ENCODE data around the gene ZBTB39.
A peak's percentile ranks its signal among the peaks of the same experiment; 100 is the strongest.
"Not testable (repeated sequence)": the region's sequence is repeated elsewhere in the genome, so short reads cannot be mapped to it uniquely, and the experiment has no call there.

The ZBTB39 gene

DNA sequence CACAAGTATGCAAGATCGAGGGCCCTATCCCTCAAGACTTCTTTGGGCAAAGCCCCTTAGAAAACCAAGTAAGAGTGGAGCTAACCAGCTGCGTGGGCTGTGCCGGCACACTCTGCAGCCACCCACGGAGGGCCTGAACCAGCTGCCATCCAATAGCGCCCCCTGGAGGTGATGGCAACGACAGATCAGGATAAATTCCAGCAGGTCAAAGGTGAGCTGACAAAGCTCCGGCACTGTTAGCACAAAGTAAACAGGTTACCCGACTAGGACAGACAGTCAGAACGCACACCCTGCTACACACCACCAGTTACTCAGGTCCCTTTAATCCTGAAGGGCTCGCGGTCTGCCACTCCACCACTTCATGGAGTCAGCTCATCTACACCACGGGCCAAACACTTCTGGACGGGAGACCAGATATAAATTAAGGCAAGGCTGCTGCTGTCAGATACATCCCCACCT lies 4.9 kb downstream of the ZBTB39 start:
- peak in 18 of 56 donors; percentile 4 to 44 (median 14) for DNase-seq

DNA sequence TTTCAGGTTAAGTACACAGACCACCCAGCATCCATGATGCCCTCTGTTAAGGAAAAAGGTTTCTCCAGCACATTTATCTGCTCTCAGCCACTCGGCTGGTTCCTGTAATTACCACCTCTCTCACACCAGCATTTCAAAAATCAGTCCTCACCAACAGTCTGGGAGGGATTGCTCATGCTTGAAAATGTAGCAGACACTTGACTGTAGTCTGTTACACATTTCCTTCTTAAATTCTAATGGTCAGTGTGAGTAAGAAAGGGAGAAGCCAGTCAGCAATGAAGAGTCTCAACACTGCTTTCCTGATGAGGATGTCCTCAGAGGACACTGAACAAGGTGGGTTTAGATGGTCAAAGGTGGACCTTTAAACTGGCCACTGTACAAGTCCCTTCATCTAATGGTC lies 6.0 kb downstream of the ZBTB39 start:
- no peak for DNase-seq

DNA sequence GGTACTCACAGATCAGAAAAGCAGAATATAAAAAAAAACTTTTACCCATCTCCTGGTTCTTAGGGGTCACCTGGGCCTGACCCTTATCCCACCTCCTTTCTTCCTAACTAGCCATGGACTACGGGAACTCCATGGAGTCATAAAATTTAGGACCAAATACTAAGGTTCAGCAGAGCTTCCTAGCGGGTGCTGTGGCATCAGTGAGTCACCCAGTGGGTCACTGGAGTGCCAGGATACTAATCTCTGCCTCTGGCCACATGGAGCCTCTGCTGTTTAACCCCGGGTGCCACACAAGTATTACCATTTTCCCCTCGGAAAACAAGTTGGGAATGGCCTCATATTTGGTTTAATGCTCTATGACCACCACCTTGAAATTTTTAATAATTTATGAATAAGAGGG lies 6.9 kb downstream of the ZBTB39 start:
- DNase-seq: no peak

DNA sequence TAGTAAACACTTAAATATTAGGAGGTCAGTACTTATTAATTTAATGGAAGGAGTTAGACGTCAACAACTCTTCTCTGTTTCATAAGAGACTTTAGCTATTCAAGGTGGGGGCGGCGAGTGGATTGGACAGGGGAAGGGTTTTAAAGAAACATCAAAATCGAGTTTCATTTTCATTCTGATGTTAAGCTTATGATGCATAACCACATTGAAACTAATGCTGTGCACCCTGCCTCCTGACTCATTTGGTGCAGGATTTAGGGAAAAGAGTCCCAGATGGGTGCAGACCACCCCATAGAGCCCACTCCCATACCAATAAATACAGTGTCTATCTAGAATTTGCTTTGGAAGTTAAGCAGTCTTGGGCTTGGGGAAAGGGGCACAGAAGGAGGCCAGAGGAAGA lies 7.4 kb downstream of the ZBTB39 start:
- DNase-seq: no peak

DNA sequence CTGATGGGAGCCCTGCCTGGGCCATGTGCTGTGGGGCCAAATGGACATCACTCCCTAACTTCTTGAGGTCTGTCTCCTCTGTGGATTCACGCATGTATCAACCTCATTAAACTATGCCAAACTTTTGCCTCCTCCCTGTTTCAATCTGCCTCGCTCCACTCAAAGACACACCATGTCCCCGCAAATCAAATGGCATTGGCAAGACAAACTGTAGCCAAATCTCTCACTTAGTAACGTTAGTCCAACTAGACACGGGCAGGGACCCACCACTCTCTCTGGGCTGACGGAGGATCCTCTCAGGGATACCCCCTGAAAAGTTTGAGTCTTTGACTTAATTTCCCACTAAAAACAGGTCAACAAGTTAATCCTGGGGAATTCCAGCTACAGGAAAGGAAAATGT lies 8.0 kb downstream of the ZBTB39 start:
- DNase-seq: no peak

DNA sequence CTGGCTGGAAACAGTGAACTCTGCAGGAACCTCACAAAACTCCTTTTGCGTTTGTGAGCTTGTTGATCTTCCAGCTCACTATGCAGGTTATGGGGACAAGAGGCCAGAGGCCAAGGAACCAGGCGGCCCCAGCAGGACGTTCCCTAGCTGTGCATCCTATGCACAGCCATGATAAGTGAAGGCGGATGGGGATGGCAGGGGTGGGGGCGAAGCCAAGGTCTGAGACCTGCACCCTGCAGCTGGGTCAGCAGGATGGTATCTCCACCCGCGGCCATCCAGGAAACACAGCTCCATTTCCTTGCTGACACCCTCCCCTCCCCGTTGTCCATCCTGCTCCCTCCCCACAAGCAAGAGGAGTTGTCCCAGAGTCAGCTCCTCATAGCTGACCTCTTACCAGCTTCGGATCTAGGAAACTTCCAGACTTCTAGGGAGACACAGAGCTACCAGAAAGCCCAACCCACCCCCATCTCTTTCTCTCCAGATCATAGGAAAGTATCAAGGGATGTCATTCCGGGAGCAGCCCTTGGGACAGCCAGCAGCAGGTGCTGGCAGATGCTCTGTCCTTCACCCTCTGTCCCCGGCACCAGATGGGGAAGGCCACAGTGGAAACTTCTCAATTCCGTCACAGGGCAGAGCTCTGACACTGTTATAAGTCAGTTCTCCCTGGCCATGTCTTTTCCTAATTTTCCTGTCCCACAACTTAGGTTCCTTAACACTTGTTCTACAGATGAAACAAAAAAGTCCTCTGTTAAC lies 9.4 kb downstream of the ZBTB39 start:
- DNase-seq: no peak

DNA sequence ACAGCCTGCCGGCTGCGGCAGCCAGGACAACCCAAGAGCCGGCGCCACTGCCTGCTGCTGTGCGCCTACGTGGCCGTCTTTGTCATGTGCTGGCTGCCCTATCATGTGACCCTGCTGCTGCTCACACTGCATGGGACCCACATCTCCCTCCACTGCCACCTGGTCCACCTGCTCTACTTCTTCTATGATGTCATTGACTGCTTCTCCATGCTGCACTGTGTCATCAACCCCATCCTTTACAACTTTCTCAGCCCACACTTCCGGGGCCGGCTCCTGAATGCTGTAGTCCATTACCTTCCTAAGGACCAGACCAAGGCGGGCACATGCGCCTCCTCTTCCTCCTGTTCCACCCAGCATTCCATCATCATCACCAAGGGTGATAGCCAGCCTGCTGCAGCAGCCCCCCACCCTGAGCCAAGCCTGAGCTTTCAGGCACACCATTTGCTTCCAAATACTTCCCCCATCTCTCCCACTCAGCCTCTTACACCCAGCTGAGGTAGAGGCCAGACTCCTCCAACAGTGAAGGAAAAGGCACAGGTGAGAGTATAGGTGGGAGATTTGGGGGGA lies 10.3 kb downstream of the ZBTB39 start:
- DNase-seq: no peak

DNA sequence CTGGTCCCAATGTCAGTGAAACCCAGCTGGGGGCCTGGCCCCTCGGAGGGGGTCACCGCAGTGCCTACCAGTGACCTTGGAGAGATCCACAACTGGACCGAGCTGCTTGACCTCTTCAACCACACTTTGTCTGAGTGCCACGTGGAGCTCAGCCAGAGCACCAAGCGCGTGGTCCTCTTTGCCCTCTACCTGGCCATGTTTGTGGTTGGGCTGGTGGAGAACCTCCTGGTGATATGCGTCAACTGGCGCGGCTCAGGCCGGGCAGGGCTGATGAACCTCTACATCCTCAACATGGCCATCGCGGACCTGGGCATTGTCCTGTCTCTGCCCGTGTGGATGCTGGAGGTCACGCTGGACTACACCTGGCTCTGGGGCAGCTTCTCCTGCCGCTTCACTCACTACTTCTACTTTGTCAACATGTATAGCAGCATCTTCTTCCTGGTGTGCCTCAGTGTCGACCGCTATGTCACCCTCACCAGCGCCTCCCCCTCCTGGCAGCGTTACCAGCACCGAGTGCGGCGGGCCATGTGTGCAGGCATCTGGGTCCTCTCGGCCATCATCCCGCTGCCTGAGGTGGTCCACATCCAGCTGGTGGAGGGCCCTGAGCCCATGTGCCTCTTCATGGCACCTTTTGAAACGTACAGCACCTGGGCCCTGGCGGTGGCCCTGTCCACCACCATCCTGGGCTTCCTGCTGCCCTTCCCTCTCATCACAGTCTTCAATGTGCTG lies 11.0 kb downstream of the ZBTB39 start:
- no peak for DNase-seq

DNA sequence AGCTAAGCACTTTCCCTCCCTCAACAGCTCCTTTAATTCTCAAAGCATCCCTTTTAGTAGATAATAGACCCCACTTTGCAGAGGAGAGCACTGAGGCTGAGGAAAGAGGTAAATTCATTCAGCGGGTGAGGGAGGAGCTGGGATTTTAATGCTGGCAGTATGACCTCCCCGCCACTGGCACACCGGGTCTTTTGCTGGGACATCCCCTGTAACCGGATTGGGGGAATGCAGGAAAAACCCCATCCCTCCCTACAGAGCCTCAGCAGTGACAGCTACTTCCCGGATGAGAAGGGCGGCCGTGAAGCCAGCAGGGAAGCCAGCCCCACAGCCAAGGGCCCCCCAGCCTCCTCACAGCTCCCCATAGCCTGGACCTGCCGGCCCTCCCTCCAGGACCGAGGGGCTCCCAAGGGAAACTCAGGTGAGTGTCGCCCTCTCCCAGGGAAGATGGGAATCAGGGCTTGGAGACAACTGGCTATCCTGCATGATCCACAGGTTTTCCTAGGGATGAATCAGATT lies 12.1 kb downstream of the ZBTB39 start:
- no peak for DNase-seq

DNA sequence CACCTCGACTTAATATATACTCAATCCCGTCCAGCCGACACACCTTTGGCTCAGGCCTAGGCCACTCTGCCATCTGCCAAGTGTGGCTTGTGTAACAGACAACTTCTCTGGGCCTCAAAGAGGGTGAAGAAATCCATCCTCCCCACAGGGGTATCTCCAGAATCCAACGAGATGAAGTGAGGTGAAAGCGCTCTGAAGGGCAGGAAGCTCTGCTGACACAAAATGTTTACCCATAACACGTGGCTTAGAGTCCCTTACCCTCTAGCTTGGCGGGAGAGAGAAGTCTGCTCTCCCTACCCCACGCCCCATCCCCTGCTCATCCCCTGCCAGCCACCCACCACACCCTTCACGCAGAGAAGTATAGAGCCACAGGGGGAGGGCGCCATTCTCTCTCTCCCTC lies 13.0 kb downstream of the ZBTB39 start:
- no peak for DNase-seq

DNA sequence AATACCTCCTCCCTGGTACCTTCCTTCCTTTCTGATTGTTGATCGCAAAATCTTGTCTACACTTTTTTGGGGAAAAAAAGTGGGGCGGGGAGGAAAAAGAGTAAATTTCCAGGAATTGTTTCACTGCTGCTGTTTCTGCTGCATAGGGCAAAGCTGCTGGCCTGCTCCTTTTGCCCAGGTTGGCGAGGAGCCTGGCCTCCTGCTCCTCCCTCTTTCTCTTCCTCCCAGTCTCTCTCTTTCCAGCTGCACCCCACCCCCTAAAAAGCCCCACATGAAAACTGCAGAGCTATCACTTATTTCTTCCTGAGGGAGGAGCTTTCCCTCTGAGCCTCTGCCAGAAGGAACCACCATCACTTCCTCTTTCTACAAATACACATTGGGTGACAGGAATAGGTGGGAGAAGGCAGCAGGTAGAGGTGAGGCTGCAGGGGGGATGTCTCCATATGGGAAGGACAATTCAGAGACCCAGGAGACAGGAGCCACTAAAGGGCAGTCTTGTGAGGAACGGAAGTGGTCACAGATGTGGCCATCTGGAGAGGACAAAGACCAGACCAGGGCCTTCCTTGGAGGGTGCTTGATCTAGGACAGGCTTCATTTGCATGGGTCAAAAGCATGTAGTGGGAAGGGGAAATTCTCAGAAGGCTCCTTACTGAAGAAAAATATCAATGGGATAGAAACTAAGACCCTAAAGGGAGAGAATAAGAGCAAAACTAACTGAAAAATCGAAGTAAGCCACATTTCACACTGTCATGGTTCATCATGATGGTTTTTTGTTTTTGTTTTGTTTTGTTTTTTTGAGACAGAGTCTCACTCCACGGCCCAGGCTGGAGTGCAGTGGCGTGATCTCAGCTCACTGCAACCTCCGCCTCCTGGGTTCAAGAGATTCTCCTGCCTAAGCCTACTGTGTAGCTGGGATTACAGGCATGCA lies 14.8 kb downstream of the ZBTB39 start:
- DNase-seq: peak in 21 of 56 donors; percentile 4 to 46 (median 16)

DNA sequence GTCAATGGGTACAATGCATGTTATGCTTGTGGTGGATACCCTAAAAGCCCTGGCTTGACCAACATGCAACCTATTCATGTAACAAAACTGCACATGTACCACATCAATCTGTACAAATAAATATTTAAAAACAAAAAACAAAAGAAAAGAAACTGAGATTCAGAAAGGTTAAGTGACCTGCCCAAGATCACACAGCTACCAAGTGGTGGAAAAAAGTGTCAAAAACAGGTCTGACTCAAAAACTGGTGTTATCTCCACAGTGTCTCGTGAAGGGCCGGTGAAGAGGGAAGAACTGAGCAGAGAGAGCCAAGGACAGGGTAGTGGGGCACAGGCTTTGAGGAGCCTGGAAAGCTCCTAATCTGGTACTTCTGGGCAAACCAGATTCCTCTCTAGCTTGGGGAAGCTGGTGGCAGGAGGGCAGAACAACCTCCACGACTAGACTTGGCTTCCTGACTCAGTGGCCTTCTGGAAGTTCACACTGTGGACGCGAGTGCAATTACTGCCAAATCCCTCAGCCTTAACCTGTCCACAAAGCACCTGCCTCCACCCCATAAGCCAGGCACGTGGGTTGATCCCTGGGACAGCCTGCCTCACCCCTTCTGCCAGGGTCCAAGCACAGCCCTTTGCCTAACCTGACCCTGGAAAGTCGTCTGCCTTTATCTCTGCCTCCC lies 15.6 kb downstream of the ZBTB39 start:
- peak in 1 of 56 donors; percentile 3 for DNase-seq

DNA sequence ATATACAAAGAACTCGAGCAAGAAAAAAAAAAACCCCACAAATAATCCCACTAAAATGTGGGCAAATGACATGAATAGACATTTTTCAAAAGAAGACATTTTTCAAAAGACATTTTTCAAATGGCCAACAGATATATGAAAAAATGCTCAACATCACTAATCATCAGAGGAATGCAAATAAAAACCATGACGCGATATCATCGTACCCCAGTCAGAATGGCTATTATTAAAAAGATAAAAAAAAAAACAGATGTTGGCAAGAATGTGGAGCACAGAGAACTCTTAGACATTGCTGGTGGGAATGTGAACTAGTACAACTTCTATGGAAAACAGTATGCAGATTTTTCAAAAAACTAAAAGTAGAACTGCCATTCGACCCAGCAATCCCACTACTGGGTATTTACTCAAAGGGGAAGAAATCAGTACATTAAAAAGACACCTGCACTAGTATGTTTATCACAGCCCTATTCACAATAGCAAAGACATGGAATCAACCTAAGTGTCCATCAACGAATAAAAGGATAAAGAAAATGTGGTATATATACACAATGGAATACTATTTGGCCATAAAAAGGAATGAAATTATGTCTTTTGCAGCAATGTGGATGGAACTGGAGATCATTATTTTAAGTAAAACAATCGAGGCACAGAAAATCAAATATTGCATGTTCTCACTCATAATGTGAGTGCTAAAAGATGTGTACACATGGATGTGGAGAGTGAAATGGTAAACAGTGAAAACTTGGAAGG lies 16.3 kb downstream of the ZBTB39 start:
- no peak for DNase-seq

DNA sequence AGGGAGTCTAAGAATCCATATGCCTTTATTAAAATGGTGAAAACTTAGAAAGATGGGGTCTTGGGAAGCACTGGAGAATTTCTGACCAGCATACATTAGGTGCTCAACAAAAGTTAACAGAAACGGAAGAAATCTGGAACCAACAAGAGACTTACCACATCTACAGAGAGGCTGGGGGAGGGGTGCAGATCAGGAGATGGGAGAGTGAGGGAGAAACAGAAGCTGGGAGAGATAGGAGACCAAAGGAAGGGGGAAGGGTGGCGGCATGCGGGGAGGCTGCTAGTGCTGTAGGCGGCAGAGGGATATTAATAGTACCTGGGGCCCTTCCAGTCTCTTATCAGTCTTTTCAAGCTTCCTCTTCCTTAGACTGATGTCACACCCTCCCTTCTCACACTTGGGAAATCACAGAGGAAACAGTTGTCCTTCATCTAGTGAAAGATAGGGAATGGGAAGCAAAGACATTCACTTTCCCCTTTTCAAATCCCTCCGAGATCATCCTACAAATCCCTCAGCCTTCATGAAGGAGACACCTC lies 18.1 kb downstream of the ZBTB39 start:
- peak in 3 of 56 donors; percentile 15 to 30 (median 23) for DNase-seq

DNA sequence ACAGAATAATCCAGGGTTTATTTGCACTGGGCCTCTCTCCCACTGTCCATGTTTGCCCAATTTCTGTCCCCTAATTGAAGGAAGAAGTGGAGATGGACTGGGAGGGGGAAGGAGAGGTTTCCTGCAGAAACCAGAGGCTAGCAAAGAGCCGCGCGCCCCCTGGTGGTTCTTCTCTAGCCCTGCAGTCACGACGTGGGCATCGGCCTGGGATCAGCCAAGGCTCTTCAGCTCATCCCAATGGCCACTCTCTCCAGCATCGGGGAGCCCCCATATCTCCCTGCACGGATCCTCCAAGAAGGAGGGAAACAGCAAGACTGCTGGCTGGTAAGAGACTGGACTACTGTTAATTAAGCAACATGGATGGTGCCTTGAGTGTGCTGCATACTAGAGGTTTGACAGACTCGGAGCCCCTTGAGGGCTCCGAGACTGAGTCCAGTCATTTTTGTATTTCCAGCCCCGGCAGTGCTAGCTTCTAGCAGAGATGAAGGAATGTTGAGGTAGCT lies 18.7 kb downstream of the ZBTB39 start:
- DNase-seq: peak in 52 of 56 donors; percentile 7 to 86 (median 60)

DNA sequence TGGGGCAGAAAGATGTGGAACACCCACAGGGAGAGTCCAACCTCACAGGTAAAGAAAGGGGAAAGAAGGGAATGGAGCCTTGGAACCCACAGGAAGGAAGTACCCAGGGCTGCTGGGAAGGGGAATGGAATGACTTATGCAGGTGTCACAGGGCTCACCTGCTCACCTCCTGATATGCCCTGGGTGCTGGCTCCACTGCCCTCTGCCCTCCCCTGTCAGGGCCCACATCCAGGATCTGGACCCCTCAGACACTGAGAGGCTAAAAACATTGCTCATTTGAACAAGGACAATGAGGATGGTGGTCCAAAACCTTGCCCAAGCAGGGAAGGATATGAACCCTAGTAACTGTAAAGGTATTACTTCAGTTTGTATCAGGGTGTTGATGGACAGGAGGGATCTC lies 19.3 kb downstream of the ZBTB39 start:
- DNase-seq: no peak

DNA sequence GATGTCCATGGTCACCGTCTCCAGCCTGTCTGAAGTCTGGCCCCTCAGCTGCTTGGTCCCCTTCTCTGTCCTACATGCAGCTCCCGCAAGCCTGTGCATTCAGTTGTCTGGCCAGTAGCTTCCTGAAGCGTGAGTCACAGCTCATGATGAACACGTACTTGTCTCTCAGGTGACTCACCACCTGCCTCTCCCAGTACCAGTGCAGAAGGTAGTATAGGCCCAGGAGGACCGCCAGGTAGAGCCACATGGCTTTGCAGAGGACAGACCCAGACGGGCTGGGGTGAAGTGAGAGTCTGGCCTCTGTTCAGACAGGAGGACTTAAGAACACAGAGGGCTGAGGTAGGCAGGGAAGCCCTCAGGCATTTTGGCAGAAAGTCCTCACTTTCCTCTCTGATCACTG lies 20.6 kb downstream of the ZBTB39 start:
- DNase-seq: not testable (repeated sequence)

DNA sequence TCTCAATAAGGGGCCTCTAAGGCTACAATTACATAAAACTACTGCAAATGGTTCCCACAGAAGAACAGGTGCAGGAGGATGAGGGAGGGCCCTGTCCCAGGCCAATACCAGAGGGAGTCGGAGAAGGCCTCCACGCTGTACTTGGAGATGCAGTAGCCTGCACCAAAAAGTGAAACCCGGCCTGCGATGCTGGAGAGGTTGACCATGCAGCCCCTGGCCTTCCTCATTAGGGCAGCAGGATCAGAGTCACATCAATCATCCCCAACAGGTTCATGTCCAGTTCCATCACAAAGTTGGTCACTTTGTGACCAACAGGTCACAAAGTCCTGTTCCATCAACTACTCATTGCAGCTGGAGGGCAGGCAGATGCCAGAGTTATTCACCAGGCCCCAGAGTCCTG lies 23.0 kb downstream of the ZBTB39 start:
- no peak for DNase-seq

DNA sequence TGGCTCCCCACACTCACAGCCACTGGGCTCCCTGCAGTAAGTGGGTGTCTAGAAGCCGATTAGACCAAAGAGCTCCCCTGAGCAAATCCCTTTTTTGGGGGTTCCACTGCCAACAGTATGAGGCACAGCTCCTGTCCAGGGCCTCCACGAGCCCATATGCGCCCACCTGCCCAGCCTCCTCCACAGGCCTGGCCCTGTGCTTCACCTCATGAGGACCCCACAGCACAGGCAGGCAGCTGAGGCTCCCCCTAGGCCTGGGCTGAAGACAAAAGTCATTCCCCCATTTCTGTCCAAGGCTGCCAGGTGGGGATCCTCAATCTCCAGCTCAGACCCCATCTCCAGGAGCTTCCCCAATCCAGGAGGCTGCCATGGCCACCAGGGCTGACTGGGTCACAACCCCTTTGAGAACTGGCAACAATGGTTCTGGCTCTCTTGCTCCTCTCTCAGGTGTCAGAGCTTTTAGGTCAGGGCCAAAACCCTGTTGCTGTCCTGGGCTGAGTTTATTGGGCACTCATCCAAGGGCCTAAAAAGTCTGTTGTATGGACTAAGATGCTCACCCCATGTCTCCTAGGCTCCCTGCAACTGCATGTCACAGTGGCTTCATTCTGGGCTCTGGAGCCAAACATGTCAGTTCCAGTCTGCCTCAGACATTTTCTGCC lies 23.6 kb downstream of the ZBTB39 start:
- not testable (repeated sequence) for DNase-seq

Measured in amygdala (tissue), 56 donors.